HG03039 (cell line): ENCODE data around the gene SMNDC1.

Experiments used
- ATAC-seq: cut with Tn5 transposase; IDR thresholded peaks from one replicate; pipeline ENCODE4 v1.9.1; 2021; ENCODE audit warnings: mild to moderate bottlenecking, moderate library complexity; ENCODE audit not compliant: unreplicated experiment

SMNDC1 gene

GRCh38 chr10:110330675-110331074 lies 26.0 kb upstream of the SMNDC1 start:
- ATAC-seq: no peak

- no peak for ATAC-seq
These were observed 22.7 kb upstream of the SMNDC1 start for GRCh38 chr10:110327262-110327914.

- ATAC-seq: no peak
These were observed 21.8 kb upstream of the SMNDC1 start for GRCh38 chr10:110326351-110327032.

- peak; percentile 43 for ATAC-seq
These were observed 20.1 kb upstream of the SMNDC1 start for GRCh38 chr10:110324805-110325280.

GRCh38 chr10:110324201-110324804 lies 19.6 kb upstream of the SMNDC1 start:
- no peak for ATAC-seq

GRCh38 chr10:110323503-110323902 lies 18.8 kb upstream of the SMNDC1 start:
- no peak for ATAC-seq

GRCh38 chr10:110321869-110322620 lies 17.3 kb upstream of the SMNDC1 start:
- no peak for ATAC-seq

GRCh38 chr10:110317866-110318850 lies 13.4 kb upstream of the SMNDC1 start:
- ATAC-seq: no peak

GRCh38 chr10:110313674-110314073 lies 9.0 kb upstream of the SMNDC1 start:
- ATAC-seq: no peak

GRCh38 chr10:110312206-110312605 lies 7.5 kb upstream of the SMNDC1 start:
- no peak for ATAC-seq

GRCh38 chr10:110311357-110311949 lies 6.7 kb upstream of the SMNDC1 start:
- no peak for ATAC-seq

- ATAC-seq: no peak
These were observed 6.0 kb upstream of the SMNDC1 start for GRCh38 chr10:110310741-110311140.

GRCh38 chr10:110307805-110308204 lies 3.1 kb upstream of the SMNDC1 start:
- no peak for ATAC-seq

- ATAC-seq: no peak
These were observed 1.7 kb upstream of the SMNDC1 start for GRCh38 chr10:110306452-110306768.

- peak; percentile 38 for ATAC-seq
These were observed 1.2 kb upstream of the SMNDC1 start for GRCh38 chr10:110305767-110306451.

- peak; percentile 40 for ATAC-seq
These were observed 333 bp downstream of the SMNDC1 start for GRCh38 chr10:110304394-110304779.

GRCh38 chr10:110303681-110304080 lies 1.0 kb downstream of the SMNDC1 start:
- ATAC-seq: no peak

GRCh38 chr10:110300486-110300986 lies 4.2 kb downstream of the SMNDC1 start:
- ATAC-seq: no peak

- ATAC-seq: no peak
These were observed 7.8 kb downstream of the SMNDC1 start for GRCh38 chr10:110296966-110297365.
